Stimulated activated naive CD8-positive, alpha-beta T cell treated with anti-CD3 and anti-CD28 coated beads, Interleukin-15, amount 100 ng/mL, for 72 hours (primary cell): Measurements from ENCODE around the gene MGST1.

ENCODE experiments used
- ATAC-seq: fragments of 150-1000 bp; cut with Tn5 transposase; 2 replicates; pipeline ENCODE4 v1.10.0; 2021; ENCODE audit warnings: mild to moderate bottlenecking, moderate library complexity
- DNase-seq, 2 donors: peaks; one replicate each; pipeline ENCODE4 v3.0.0; 2021 to 2022
- H3K27ac Mint-ChIP-seq, 2 donors: one replicate each; pipeline ENCODE4 v1.8.0; 2022; ENCODE audit warnings: mild to moderate bottlenecking in 2 of 2, mixed read lengths in 2 of 2, moderate library complexity in 2 of 2
- H3K27me3 Mint-ChIP-seq: one replicate; pipeline ENCODE4 v1.8.0; 2022; ENCODE audit warnings: mixed read lengths
- H3K4me1 Mint-ChIP-seq: one replicate; pipeline ENCODE4 v1.8.0; 2022; ENCODE audit warnings: mild to moderate bottlenecking, mixed read lengths
- H3K4me3 Mint-ChIP-seq, 2 donors: one replicate each; pipeline ENCODE4 v1.8.0; 2022; ENCODE audit warnings: mild to moderate bottlenecking in 2 of 2, mixed read lengths in 2 of 2, moderate library complexity in 1 of 2
- H3K9me3 Mint-ChIP-seq, 2 donors: one replicate each; pipeline ENCODE4 v1.8.0; 2022; ENCODE audit warnings: mixed read lengths in 2 of 2

MGST1 gene, protein sequence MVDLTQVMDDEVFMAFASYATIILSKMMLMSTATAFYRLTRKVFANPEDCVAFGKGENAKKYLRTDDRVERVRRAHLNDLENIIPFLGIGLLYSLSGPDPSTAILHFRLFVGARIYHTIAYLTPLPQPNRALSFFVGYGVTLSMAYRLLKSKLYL

GRCh38 chr12:16347391-16348298 is at the start of gene MGST1:
MGST1 (plus strand) TSS chr12:16347645; CDS start chr12:16354253, 6,608 bp downstream.
- H3K4me3 Mint-ChIP-seq, result no peak within 1 kb of the TSS
- DNase-seq (no peak), ATAC-seq (no peak)
- H3K4me1 Mint-ChIP-seq, result no peaks in the 10 kb centered on the region
- H3K9me3 Mint-ChIP-seq, result no peaks in the 10 kb centered on the region
- no peak within 1 kb of the TSS for H3K27ac Mint-ChIP-seq
- peaks cover 16% of the 10 kb centered on the region for H3K27me3 Mint-ChIP-seq

DNA sequence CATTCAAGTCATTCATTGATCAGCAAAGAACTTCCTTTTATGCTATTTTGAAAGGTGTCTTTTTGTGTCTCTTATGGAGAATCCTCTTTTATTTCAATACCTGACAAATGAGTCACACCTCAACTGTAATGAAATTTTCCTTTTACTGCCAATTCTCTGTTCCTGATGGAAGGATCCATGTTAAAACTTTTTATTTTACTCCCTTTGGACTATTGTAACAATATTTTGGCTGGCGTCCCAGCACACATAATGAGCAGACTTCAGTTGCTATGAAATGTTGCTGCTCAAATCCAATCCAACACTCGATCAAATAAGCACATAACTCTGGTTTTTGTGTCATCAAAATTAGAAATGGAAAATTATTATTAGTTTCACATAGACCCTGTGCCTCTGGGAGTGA is 48.0 kb upstream of the MGST1 start:
- no peak for DNase-seq
- Mint-ChIP-seq H3K4me1 (no peaks in the 10 kb centered on the region), H3K4me3 (no peak overlapping the region), H3K27me3 (no peaks in the 10 kb centered on the region), H3K27ac (no peak overlapping the region), H3K9me3 (peaks cover 0 to 4% of the 10 kb centered on the region in 2 donors)
- ATAC-seq, result no peak

DNA sequence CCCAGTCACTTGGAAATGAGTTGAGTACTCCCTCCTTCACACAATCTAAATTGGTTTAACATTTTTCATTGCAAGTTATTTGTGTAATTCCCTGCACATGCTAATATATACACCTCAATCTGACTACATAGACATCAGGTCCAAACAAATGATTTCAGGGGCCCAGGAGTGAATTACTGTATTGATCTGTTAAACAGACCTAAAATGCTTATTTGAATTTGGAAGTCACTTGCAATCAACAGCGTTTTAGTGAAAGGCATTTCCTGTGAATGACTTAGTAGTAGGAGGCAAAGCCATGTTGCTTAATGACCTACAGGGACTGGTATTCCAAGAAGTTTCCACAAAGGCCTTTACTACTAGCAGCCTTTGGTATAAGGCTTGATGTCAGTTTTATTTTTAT is 47.3 kb upstream of the MGST1 start:
- Mint-ChIP-seq H3K4me3 (no peak overlapping the region), H3K4me1 (no peaks in the 10 kb centered on the region), H3K9me3 (peaks cover 0 to 4% of the 10 kb centered on the region in 2 donors), H3K27ac (no peak overlapping the region), H3K27me3 (no peaks in the 10 kb centered on the region)
- ATAC-seq (no peak), DNase-seq (no peak)

DNA sequence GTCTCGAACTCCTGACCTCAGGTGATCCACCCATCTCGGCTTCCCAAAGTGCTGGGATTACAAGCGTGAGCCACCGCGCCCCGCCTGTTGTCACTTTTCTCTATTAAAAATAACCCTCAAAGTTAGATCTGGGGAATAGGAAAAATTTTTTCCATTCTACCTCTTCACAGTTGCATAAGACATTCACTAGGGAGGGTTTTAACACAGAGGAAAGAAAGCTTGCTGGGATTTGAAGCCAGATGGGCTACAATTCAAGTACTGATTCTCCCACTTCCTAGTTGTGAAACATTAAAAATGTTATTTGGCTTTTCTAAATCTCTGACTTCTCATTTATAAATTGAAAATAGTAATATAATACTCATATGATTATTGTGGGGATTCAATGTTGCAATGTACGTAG is 46.7 kb upstream of the MGST1 start:
- Mint-ChIP-seq H3K4me1 (no peaks in the 10 kb centered on the region), H3K27ac (no peak overlapping the region), H3K27me3 (no peaks in the 10 kb centered on the region), H3K4me3 (no peak overlapping the region), H3K9me3 (peaks cover 0 to 4% of the 10 kb centered on the region in 2 donors)
- no peak for DNase-seq
- no peak for ATAC-seq

GRCh38 chr12:16303939-16304338 is 43.5 kb upstream of the MGST1 start:
- Mint-ChIP-seq H3K4me1 (no peaks in the 10 kb centered on the region), H3K27ac (no peak overlapping the region), H3K27me3 (no peaks in the 10 kb centered on the region), H3K4me3 (no peak overlapping the region), H3K9me3 (peaks cover 6 to 8% of the 10 kb centered on the region in 2 donors)
- no peak for DNase-seq
- no peak for ATAC-seq

DNA sequence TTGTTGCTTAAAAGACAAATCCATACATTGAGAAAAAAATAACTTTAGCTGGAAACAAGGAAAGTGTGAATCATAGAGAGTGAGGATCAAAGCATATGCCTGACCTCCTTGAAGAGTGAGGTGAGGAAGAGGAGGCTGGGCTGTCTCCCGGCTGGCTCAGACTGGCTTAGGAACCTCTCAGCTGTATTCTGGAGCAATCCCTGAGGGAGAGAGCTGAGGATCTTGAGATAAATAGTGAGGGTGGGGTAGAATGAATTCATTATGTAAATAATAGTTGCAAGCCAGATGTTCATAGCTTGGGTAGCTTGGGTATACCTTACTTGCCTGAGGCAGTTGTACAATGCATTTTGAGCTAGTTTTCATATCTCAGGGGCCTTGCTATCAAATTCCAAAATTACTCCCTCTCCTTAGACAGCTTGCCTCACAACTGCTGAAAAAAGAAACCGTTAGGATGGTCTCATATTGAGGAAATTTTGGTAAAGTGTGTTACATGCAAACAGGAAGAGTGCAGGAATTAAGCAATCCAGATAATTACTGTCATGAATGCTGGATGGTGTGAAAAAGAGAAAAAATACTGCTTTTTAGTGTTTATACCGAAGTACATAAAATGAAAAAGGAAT is 39.5 kb upstream of the MGST1 start:
- Mint-ChIP-seq H3K4me3 (no peak overlapping the region), H3K27me3 (no peaks in the 10 kb centered on the region), H3K27ac (no peak overlapping the region), H3K9me3 (peaks cover 21 to 22% of the 10 kb centered on the region in 2 donors), H3K4me1 (no peaks in the 10 kb centered on the region)
- DNase-seq (no peak), ATAC-seq (no peak)

GRCh38 chr12:16310934-16311333 is 36.5 kb upstream of the MGST1 start:
- Mint-ChIP-seq H3K4me3 (no peak overlapping the region), H3K27ac (peak overlapping the region in 1 of 2 donors; percentile 16), H3K9me3 (peaks cover 23 to 36% of the 10 kb centered on the region in 2 donors), H3K4me1 (no peaks in the 10 kb centered on the region), H3K27me3 (no peaks in the 10 kb centered on the region)
- DNase-seq (no peak), ATAC-seq (no peak)

- Mint-ChIP-seq H3K27ac (no peak overlapping the region), H3K4me3 (no peak overlapping the region), H3K4me1 (no peaks in the 10 kb centered on the region), H3K9me3 (peaks cover 14 to 19% of the 10 kb centered on the region in 2 donors), H3K27me3 (no peaks in the 10 kb centered on the region)
- ATAC-seq (no peak), DNase-seq (no peak)
Observed at GRCh38 chr12:16323010-16323409, 24.4 kb upstream of the MGST1 start.

DNA sequence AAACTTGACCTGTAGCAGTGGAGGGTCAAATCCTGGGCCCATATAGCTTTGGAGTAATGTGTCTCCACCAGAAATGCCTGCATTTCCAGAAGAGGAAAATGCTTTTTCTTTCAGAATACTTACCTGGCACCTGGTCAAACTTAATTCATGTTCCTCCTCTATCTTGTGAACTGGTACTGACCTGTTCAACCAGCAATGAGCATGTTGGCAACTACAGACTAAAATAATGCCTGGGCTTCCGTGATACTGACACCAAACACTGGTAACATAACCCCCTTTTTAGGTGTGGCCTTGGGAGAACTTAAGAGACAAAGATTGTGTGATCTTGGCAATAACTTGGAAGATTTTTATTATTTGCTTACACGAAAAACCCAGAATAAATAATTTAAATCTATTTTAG is 23.8 kb upstream of the MGST1 start:
- H3K4me1 Mint-ChIP-seq, result no peaks in the 10 kb centered on the region
- H3K9me3 Mint-ChIP-seq, result peaks cover 14 to 25% of the 10 kb centered on the region in 2 donors
- DNase-seq (no peak), ATAC-seq (no peak)
- no peak overlapping the region for H3K27ac Mint-ChIP-seq
- H3K27me3 Mint-ChIP-seq, result no peaks in the 10 kb centered on the region
- no peak overlapping the region for H3K4me3 Mint-ChIP-seq

GRCh38 chr12:16324272-16324671 is 23.2 kb upstream of the MGST1 start:
- Mint-ChIP-seq H3K4me3 (no peak overlapping the region), H3K27me3 (no peaks in the 10 kb centered on the region), H3K9me3 (peaks cover 14 to 27% of the 10 kb centered on the region in 2 donors), H3K4me1 (no peaks in the 10 kb centered on the region), H3K27ac (no peak overlapping the region)
- ATAC-seq (no peak), DNase-seq (no peak)

GRCh38 chr12:16324772-16325171 is 22.7 kb upstream of the MGST1 start:
- no peak for DNase-seq
- H3K9me3 Mint-ChIP-seq, result peaks cover 14 to 27% of the 10 kb centered on the region in 2 donors
- H3K27ac Mint-ChIP-seq, result no peak overlapping the region
- H3K4me3 Mint-ChIP-seq, result no peak overlapping the region
- no peaks in the 10 kb centered on the region for H3K4me1 Mint-ChIP-seq
- H3K27me3 Mint-ChIP-seq, result no peaks in the 10 kb centered on the region
- ATAC-seq, result no peak

DNA sequence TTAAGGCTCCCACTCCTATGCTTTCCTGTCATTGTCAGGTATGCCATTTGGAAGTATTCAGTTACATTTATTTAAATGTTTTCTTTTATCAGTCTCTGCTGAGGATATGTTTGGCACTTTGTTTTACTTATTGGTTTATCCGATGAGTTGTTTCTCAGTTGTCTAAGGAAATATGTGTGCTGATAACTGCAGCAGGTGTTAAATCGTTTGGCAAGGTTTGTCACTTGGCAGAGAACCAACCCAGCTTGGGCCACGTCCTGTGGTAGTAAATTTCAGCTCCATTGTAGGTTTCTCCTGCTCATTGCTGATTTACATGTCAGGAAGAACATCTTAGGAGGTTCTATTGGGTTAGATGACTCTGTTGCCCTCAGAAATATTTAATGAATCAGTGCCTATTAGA is 22.0 kb upstream of the MGST1 start:
- Mint-ChIP-seq H3K4me1 (no peaks in the 10 kb centered on the region), H3K27ac (no peak overlapping the region), H3K9me3 (peaks cover 14 to 27% of the 10 kb centered on the region in 2 donors), H3K4me3 (no peak overlapping the region), H3K27me3 (no peaks in the 10 kb centered on the region)
- no peak for ATAC-seq
- DNase-seq, result no peak

- ATAC-seq (no peak), DNase-seq (no peak)
- H3K27ac Mint-ChIP-seq, result no peak overlapping the region
- H3K27me3 Mint-ChIP-seq, result no peaks in the 10 kb centered on the region
- no peaks in the 10 kb centered on the region for H3K4me1 Mint-ChIP-seq
- H3K9me3 Mint-ChIP-seq, result peaks cover 5 to 20% of the 10 kb centered on the region in 2 donors
- H3K4me3 Mint-ChIP-seq, result no peak overlapping the region
Observed at GRCh38 chr12:16327963-16328362, 19.5 kb upstream of the MGST1 start.

DNA sequence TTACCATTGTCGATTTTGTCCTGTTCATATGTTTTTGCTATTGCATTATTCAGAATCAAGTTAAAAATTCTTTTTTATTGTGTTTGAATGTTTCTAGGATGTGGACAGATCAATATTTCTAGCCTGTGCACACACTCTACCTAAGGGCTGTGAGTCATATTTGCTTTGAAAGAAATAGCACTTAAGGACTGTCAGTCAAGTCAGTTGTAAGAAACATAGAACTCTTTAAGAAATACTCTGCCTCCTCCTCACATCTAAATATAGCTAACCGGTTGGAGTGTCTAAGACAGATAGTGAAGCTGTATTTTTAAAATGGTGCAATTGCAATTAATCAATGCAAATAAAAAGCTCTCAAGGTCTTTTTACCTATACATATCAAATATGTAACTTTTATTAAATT is 17.9 kb upstream of the MGST1 start:
- H3K4me1 Mint-ChIP-seq, result no peaks in the 10 kb centered on the region
- H3K4me3 Mint-ChIP-seq, result no peak overlapping the region
- ATAC-seq (no peak), DNase-seq (no peak)
- H3K9me3 Mint-ChIP-seq, result peaks cover 8 to 24% of the 10 kb centered on the region in 2 donors
- H3K27ac Mint-ChIP-seq, result no peak overlapping the region
- H3K27me3 Mint-ChIP-seq, result no peaks in the 10 kb centered on the region

DNA sequence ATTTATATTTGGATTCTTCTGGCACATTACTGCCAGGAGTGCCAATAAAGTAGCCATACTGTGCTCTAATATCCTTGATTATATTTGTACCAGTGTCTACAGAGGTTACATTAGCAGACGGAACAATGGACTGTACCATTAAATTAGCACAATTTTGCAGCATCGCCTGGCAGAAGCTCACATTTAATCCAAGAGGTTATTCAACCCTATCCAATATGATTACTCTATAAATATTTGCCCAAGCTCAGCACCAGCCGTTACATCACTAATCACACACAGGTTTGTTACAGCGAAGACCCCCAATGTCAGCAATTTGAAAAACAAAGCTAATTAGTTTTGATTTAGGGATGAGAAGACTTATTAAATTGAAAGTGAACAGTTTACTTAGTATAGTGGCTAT is 16.9 kb upstream of the MGST1 start:
- H3K9me3 Mint-ChIP-seq, result peaks cover 10 to 29% of the 10 kb centered on the region in 2 donors
- H3K4me3 Mint-ChIP-seq, result no peak overlapping the region
- ATAC-seq (no peak), DNase-seq (no peak)
- no peak overlapping the region for H3K27ac Mint-ChIP-seq
- H3K4me1 Mint-ChIP-seq, result no peaks in the 10 kb centered on the region
- H3K27me3 Mint-ChIP-seq, result no peaks in the 10 kb centered on the region

DNA sequence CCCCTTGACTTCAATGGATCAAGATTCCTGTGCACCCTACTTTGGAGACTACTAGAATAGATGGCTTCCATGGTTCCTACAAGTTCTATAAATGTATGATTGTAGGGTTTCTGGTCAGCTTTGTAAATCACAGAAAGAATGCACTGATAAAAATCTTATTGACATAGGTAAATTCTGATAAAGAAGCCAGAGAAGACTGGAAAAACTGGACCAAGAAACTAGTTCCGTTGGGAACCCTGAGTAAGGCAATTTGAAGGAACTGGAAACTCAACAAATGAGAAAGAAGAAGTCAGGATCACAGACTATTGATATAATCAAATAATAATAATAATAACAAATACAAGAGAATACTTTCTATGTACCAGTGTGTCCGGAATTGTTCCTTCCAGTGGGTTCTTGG is 15.4 kb upstream of the MGST1 start:
- Mint-ChIP-seq H3K4me3 (no peak overlapping the region), H3K4me1 (no peaks in the 10 kb centered on the region), H3K27ac (no peak overlapping the region), H3K9me3 (peaks cover 10 to 20% of the 10 kb centered on the region in 2 donors), H3K27me3 (no peaks in the 10 kb centered on the region)
- ATAC-seq (no peak), DNase-seq (no peak)
